A549 (cell line): Measurements from ENCODE around the gene TDRKH. TPM values are rescaled to one million over a fixed set of nuclear protein-coding genes. Genes with fewer than 3 reads are reported as not detected.

Experiments used
- ATAC-seq, 2 experiments: fragments of 200-7000 bp in 1 of 2; fragments of >200 bp in 1 of 2; cut with Nextera tagmentation in 1 of 2; cut with Tn5 transposase in 1 of 2; 3 replicates each; pipeline versions ENCODE4 v1.8.0 to v1.9.1; 2018 to 2020; ENCODE audit warnings: mild to moderate bottlenecking in 1 of 2, moderate library complexity in 1 of 2
- CTCF ChIA-PET: fragments of 300-600 bp; sonication (Branson Sonifier 250); formaldehyde crosslinking; extraction: SDS; loops from one replicate; lab custom pipeline; 2021; ENCODE audit warnings: antibody characterized with exemption, inconsistent platforms; lab: Yijun Ruan, JAX
- POLR2A ChIA-PET: fragments of 350-600 bp; formaldehyde crosslinking; extraction: SDS; loops from one replicate; lab custom pipeline; 2021; ENCODE audit warnings: antibody characterized with exemption, inconsistent platforms; lab: Yijun Ruan, JAX
- DNase-seq, 2 experiments: peaks; one replicate each; pipeline versions ENCODE4 v3.0.0 to v3.0.0-alpha.2; 2011 to 2016; ENCODE audit warnings: low read depth in 1 of 2, low spot score in 1 of 2
- FAIRE-seq: peaks from 2 replicates; lab custom pipeline; 2011; peaks lifted over from hg19 to GRCh38; lab: Jason Lieb, UNC
- H3K27ac ChIP-seq, 2 experiments: fragments of >200 bp; sonication (Bioruptor Twin); formaldehyde crosslinking; 3 replicates each; pipeline ENCODE4 v1.5.1; 2016 to 2017
- H3K4me1 ChIP-seq: fragments of >200 bp; sonication (Bioruptor Twin); formaldehyde crosslinking; 3 replicates; pipeline ENCODE4 v1.6.1; 2016
- H3K4me2 ChIP-seq: fragments of >200 bp; sonication (Bioruptor Twin); formaldehyde crosslinking; 3 replicates; pipeline ENCODE4 v1.6.1; 2016
- H3K4me3 ChIP-seq: fragments of >200 bp; sonication (Bioruptor Twin); formaldehyde crosslinking; 3 replicates; pipeline ENCODE4 v1.5.1; 2016
- H3K9me3 ChIP-seq: fragments of >200 bp; sonication (Bioruptor Twin); formaldehyde crosslinking; 3 replicates; pipeline ENCODE4 v1.6.1; 2016
- BHLHE40 ChIP-seq: IDR thresholded peaks from 2 replicates; pipeline ENCODE4 v1.6.1; 2012; ENCODE audit warnings: low read depth, low read length, inconsistent platforms
- EHMT2 ChIP-seq: fragments of 200-600 bp; sonication (generic); IDR thresholded peaks from 2 replicates; pipeline ENCODE4 v1.6.1; 2016; ENCODE audit warnings: antibody characterized with exemption, low read depth, mild to moderate bottlenecking, moderate library complexity
- FOSL2 ChIP-seq, 2 experiments: fragments of 450-650 bp in 1 of 2; fragments of >200 bp in 1 of 2; sonication (Bioruptor Twin) in 1 of 2; formaldehyde crosslinking; IDR thresholded peaks; 2 replicates each; pipeline versions ENCODE4 v1.5.0 to v1.6.1; 2016 to 2020; ENCODE audit warnings: mild to moderate bottlenecking in 1 of 2, moderate library complexity in 1 of 2
- FOXS1 ChIP-seq: fragments of 250-450 bp; sonication (Bioruptor Pico); IDR thresholded peaks from 2 replicates; pipeline ENCODE4 v1.5.0; 2020; ENCODE audit warnings: mild to moderate bottlenecking, moderate library complexity
- GATA3 ChIP-seq: IDR thresholded peaks from 2 replicates; pipeline ENCODE4 v1.6.1; 2012; ENCODE audit warnings: borderline replicate concordance
- HDAC2 ChIP-seq: fragments of 200-600 bp; sonication (generic); IDR thresholded peaks from 2 replicates; pipeline ENCODE4 v1.6.1; 2016
- HEYL ChIP-seq: fragments of 250-450 bp; sonication (Bioruptor Pico); IDR thresholded peaks from 2 replicates; pipeline ENCODE4 v1.8.0; 2021; ENCODE audit warnings: mild to moderate bottlenecking, moderate library complexity
- HOXA7 ChIP-seq: fragments of 250-450 bp; sonication (Bioruptor Pico); IDR thresholded peaks from 2 replicates; pipeline ENCODE4 v1.5.0; 2020; ENCODE audit warnings: mild to moderate bottlenecking, moderate library complexity
- HOXB13 ChIP-seq: fragments of 250-450 bp; sonication (Bioruptor Pico); IDR thresholded peaks from 2 replicates; pipeline ENCODE4 v1.5.0; 2020; ENCODE audit warnings: low read depth, mild to moderate bottlenecking, moderate library complexity
- JUN ChIP-seq, 2 experiments: fragments of >200 bp; sonication (Bioruptor Twin); formaldehyde crosslinking; IDR thresholded peaks; 2 replicates in 1 of 2; 3 replicates in 1 of 2; pipeline ENCODE4 v1.6.1; 2016 to 2017
- KDM5A ChIP-seq: fragments of 200-600 bp; sonication (generic); IDR thresholded peaks from 2 replicates; pipeline ENCODE4 v1.6.1; 2016; ENCODE audit warnings: antibody characterized with exemption, mild to moderate bottlenecking
- PHF8 ChIP-seq: fragments of 200-600 bp; sonication (generic); IDR thresholded peaks from 2 replicates; pipeline ENCODE4 v1.6.1; 2016; ENCODE audit warnings: low read depth, mild to moderate bottlenecking, antibody characterized with exemption, moderate library complexity, borderline replicate concordance
- POLR2A ChIP-seq: IDR thresholded peaks from 2 replicates; pipeline ENCODE4 v1.6.1; 2012; ENCODE audit warnings: mild to moderate bottlenecking, low read length
- RARB ChIP-seq: fragments of 250-450 bp; sonication (Bioruptor Pico); IDR thresholded peaks from 2 replicates; pipeline ENCODE4 v1.8.0; 2021; ENCODE audit warnings: mild to moderate bottlenecking, moderate library complexity
- RCOR1 ChIP-seq: fragments of 150-350 bp; IDR thresholded peaks from 2 replicates; pipeline ENCODE4 v1.6.1; 2014; ENCODE audit warnings: antibody characterized with exemption, low read length, low read depth
- RFX5 ChIP-seq: fragments of 450-650 bp; IDR thresholded peaks from 2 replicates; pipeline ENCODE4 v1.7.1; 2014; ENCODE audit warnings: antibody characterized with exemption, mild to moderate bottlenecking, moderate library complexity
- RNF2 ChIP-seq: fragments of 200-600 bp; sonication (generic); IDR thresholded peaks from 2 replicates; pipeline ENCODE4 v1.6.1; 2016; ENCODE audit warnings: low read depth, mild to moderate bottlenecking, antibody characterized with exemption, moderate library complexity, borderline replicate concordance
- TFCP2L1 ChIP-seq: fragments of 250-450 bp; sonication (Bioruptor Pico); IDR thresholded peaks from 2 replicates; pipeline ENCODE4 v1.5.0; 2021; ENCODE audit warnings: mild to moderate bottlenecking
- TP53 ChIP-seq: fragments of 250-450 bp; sonication (Bioruptor Pico); IDR thresholded peaks from 2 replicates; pipeline ENCODE4 v1.5.0; 2021; ENCODE audit warnings: mild to moderate bottlenecking, moderate library complexity
- ZNF302 ChIP-seq: fragments of 250-450 bp; sonication (Bioruptor Pico); IDR thresholded peaks from 2 replicates; pipeline ENCODE4 v1.9.0; 2021; ENCODE audit warnings: inconsistent platforms, mild to moderate bottlenecking, moderate library complexity
- ZSCAN20 ChIP-seq: fragments of 250-450 bp; sonication (Bioruptor Pico); IDR thresholded peaks from 2 replicates; pipeline ENCODE4 v1.8.0; 2022; ENCODE audit warnings: mild to moderate bottlenecking, moderate library complexity
- WGBS: methylation state at CpG from one replicate; pipeline ENCODE4 v1.1.6; 2017; ENCODE audit errors: missing lambda C conversion rate; 5-methylcytosine and 5-hydroxymethylcytosine counted together
- polyA plus RNA-seq, 4 experiments: library from polyadenylated mRNA; depleted of rRNA in 3 of 4; stranded (reverse); fragments of >200 nt; fragmentation: RNase III in 1 of 4; extraction: RNeasy Plus Mini Kit Qiagen cat#74134 plus additional on column Dnase treatment in 1 of 4; gene quantifications; 2 replicates in 3 of 4; 3 replicates in 1 of 4; pipeline ENCODE4 v1.2.3, GENCODE V29; 2011 to 2017
- TF ChIP-seq, protein P1 (sequence below): fragments of >200 bp; sonication (Bioruptor Twin); formaldehyde crosslinking; IDR thresholded peaks from 3 replicates; pipeline ENCODE4 v1.6.1; 2016
- TF ChIP-seq, protein P2 (sequence below): IDR thresholded peaks from 2 replicates; pipeline ENCODE4 v1.6.1; 2012
- TF ChIP-seq, protein P3 (sequence below): fragments of 450-650 bp; IDR thresholded peaks from 2 replicates; pipeline ENCODE4 v1.6.1; 2014; ENCODE audit warnings: antibody characterized with exemption

The TDRKH gene
- polyA plus RNA-seq, 2 of the 4 experiments (the other 2 are of a cell fraction): 7.7 to 8.8 TPM

DNA sequence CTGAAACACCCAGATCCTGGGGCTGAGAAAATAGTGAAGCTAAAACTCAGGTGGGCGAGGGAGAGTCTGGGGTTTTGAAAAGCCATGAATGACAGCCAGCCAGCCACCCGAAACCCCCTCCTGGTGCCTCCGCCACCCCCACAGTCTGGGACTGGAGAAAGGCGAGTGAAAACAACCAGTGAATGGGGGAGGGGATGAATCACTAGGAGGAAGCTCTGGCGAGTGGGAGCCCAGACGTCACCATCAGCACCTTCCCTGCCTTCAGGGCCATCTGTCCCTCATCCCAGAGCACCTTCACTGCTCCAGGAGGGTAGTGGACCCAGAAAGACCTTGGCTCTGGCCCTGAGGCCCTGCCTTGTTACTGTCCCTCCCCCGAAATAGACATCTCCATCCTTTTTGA, 32.1 kb upstream of the TDRKH start:
- Histone ChIP-seq H3K27ac (peak overlapping the region in 1 of 2 experiments; percentile 8; a peak in 1 of 6 replicates), H3K4me3 (no peak overlapping the region), H3K4me1 (peaks cover 16% of the 10 kb centered on the region), H3K4me2 (no peak overlapping the region), H3K9me3 (no peaks in the 10 kb centered on the region)
- ATAC-seq (no peak), DNase-seq (no peak), FAIRE-seq (no peak)
- TF ChIP-seq HOXB13: no peak
- TF ChIP-seq HOXA7 (CRISPR knock-in tag): no peak
- TF ChIP-seq FOXS1 (CRISPR knock-in tag): no peak
- 76% methylated on average over 7 of the region's 7 CpGs for WGBS
- ChIA-PET POLR2A (no interaction called here), CTCF (interaction anchor here (0.6 to 8.7 kb wide), 5 partner anchors 14 to 285 kb away, joined by 3 to 77 read pairs (median 3); no protein-coding TSS in a partner anchor)

DNA sequence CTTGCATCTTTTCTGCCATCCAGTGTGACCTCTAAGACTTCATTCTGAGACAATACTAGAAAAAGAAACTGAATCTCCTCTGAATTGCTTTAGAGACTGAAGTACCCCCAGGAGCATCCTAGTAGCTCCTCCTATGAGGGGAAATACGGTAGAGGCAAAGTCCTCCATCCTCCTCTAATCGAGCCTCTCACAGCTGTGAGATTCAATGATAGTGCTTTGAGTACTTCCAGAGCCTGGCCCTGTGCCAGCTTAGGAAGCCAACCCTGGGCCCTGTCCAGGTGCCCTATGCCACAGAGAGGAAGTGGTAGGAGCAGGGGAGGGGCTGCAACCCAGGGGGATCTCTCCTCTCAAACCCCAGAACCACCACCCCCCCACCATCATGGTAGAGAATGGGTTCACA, 30.6 kb upstream of the TDRKH start:
- no peak for FAIRE-seq
- 46% methylated on average over 2 of the region's 2 CpGs for WGBS
- no peak for DNase-seq
- ChIA-PET CTCF (interaction anchor here (0.5 to 8.7 kb wide), 6 partner anchors 10 to 517 kb away, joined by 3 to 77 read pairs (median 5); no protein-coding TSS in a partner anchor), POLR2A (no interaction called here)
- Histone ChIP-seq H3K4me1 (peaks cover 16% of the 10 kb centered on the region), H3K4me2 (peak overlapping the region; percentile 18; the same call in 1 of the 3 replicates), H3K9me3 (no peaks in the 10 kb centered on the region), H3K4me3 (no peak overlapping the region), H3K27ac (peak overlapping the region in 1 of 2 experiments; percentile 70; a peak in 4 of 6 replicates)
- ATAC-seq: no peak
- no peak for TF ChIP-seq TP53
- no peak for TF ChIP-seq ZSCAN20 (CRISPR knock-in tag)
- no peak for TF ChIP-seq HOXB13
- no peak for TF ChIP-seq TFCP2L1 (CRISPR knock-in tag)
- TF ChIP-seq, protein P1, sequence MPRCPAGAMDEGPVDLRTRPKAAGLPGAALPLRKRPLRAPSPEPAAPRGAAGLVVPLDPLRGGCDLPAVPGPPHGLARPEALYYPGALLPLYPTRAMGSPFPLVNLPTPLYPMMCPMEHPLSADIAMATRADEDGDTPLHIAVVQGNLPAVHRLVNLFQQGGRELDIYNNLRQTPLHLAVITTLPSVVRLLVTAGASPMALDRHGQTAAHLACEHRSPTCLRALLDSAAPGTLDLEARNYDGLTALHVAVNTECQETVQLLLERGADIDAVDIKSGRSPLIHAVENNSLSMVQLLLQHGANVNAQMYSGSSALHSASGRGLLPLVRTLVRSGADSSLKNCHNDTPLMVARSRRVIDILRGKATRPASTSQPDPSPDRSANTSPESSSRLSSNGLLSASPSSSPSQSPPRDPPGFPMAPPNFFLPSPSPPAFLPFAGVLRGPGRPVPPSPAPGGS: no peak
- TF ChIP-seq FOXS1 (CRISPR knock-in tag): no peak
- no peak for TF ChIP-seq HDAC2
- TF ChIP-seq HEYL (CRISPR knock-in tag): no peak
- no peak for TF ChIP-seq POLR2A
- TF ChIP-seq, protein P2, sequence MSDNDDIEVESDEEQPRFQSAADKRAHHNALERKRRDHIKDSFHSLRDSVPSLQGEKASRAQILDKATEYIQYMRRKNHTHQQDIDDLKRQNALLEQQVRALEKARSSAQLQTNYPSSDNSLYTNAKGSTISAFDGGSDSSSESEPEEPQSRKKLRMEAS: no peak
- no peak for TF ChIP-seq JUN (IDR thresholded peaks at IDR 0.05)

DNA sequence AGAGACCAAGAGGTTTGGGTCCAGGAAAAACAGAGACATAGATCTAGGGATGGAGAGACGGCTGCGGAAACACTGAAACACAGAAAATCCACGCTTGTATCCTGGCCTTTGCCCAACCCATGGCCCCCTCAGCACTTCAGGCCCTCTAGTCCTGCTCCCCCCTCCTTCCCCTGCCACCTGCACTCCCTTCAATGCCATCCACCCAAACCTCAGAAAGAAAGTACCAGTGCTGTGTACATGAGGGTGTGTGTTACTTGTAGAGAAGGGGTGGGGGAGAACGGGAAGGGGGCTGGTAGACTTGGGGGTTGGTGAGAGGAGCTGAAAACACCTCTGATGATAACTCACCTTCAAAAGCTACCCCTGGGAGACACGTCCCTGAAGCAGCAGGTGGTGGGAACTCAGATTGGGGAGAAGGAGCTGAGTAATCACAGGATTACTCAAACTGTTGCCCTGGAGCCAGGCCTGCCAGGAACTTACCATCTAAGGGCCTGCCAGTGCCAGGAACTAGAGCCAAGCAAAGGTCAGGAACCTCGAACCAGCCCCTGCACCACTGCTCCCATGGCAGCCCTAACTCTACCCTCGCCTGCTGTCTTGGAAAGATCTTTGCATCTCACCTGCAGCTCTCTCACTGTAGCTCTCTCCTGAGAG, 29.8 kb upstream of the TDRKH start:
- FAIRE-seq: no peak
- DNase-seq: peak in 1 of 2 experiments; percentile 15
- Histone ChIP-seq H3K27ac (peak overlapping the region in 1 of 2 experiments; percentile 70; a peak in 4 of 6 replicates), H3K4me3 (no peak overlapping the region)
- POLR2A ChIA-PET: no interaction called here
- TF ChIP-seq PHF8 (no peak), RNF2 (no peak), RCOR1 (no peak), FOXS1 (CRISPR knock-in tag) (no peak)
- TF ChIP-seq, all 56 proteins: peak for 0
- Histone ChIP-seq H3K4me2 (peak overlapping the region; percentile 18; the same call in 1 of the 3 replicates), H3K9me3 (no peaks in the 10 kb centered on the region), H3K4me1 (peaks cover 16% of the 10 kb centered on the region)
- ATAC-seq: peak; percentile 29 to 40; a peak in 1 of 6 replicates
- 48% methylated on average over 7 of the region's 7 CpGs for WGBS
- CTCF ChIA-PET: interaction anchor here (1.1 to 8.7 kb wide), 5 partner anchors 10 to 226 kb away, joined by 3 to 77 read pairs (median 6); no protein-coding TSS in a partner anchor

DNA sequence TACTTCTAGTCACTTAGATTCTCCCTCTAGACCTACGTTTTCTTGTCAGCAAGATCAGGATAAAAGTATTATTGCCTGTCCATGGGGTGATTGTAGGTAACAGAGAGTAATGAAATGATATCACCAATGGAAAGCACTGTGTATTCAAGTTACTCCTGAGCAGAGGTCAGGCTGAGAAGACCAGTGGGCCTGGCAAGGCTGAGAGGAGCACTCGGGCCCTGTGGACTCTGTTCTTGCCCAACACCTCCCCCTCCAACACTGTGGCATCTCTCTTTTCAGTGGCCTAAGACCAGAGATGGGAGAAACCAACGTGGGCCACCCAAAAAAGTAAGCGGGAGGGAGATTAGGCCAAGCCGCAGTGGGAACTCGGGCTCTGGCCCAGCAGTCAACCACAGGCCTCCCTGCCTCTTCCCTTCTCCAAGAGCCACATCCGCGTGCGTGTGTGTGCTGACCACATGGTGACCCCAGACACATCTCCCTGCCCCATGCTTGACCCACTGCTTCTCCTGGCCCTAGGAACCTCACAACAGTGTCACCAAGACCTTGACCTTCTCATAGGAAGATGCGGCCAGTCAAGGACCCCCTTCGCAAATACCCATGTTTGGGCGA, 29.0 kb upstream of the TDRKH start:
- ChIA-PET CTCF (interaction anchor here (1.1 to 8.7 kb wide), 2 partner anchors 17 to 225 kb away, joined by 3 to 77 read pairs; no protein-coding TSS in a partner anchor), POLR2A (no interaction called here)
- ATAC-seq (no peak), DNase-seq (no peak), FAIRE-seq (no peak)
- WGBS: 69% methylated on average over 12 of the region's 12 CpGs
- Histone ChIP-seq H3K4me3 (no peak overlapping the region), H3K27ac (peak overlapping the region in 1 of 2 experiments; percentile 70; a peak in 3 of 6 replicates), H3K4me1 (peaks cover 16% of the 10 kb centered on the region), H3K4me2 (0 out of 3 replicates have a peak overlapping the region, but pooled peaks have one; percentile 18), H3K9me3 (no peaks in the 10 kb centered on the region)
- no peak for TF ChIP-seq TP53
- no peak for TF ChIP-seq EHMT2
- TF ChIP-seq RFX5: no peak
- TF ChIP-seq RNF2: no peak
- TF ChIP-seq, protein P1: no peak
- no peak for TF ChIP-seq RCOR1
- no peak for TF ChIP-seq KDM5A
- no peak for TF ChIP-seq BHLHE40
- TF ChIP-seq GATA3: no peak
- no peak for TF ChIP-seq RARB (CRISPR knock-in tag)
- no peak for TF ChIP-seq ZNF302 (CRISPR knock-in tag)
- TF ChIP-seq, protein P3, sequence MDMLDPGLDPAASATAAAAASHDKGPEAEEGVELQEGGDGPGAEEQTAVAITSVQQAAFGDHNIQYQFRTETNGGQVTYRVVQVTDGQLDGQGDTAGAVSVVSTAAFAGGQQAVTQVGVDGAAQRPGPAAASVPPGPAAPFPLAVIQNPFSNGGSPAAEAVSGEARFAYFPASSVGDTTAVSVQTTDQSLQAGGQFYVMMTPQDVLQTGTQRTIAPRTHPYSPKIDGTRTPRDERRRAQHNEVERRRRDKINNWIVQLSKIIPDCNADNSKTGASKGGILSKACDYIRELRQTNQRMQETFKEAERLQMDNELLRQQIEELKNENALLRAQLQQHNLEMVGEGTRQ: no peak
- no peak for TF ChIP-seq HDAC2
- no peak for TF ChIP-seq FOSL2 (IDR thresholded peaks at IDR 0.05)
- TF ChIP-seq FOSL2 (CRISPR knock-in tag; IDR thresholded peaks at IDR 0.05): no peak
- TF ChIP-seq FOXS1 (CRISPR knock-in tag): no peak
- TF ChIP-seq, protein P2: no peak
